NCI-H524 treated with DMSO at 0.1 percent for 48 hours (cell line): Measurements from ENCODE around the gene PRRX2.
"Not testable (repeated sequence)": the region's sequence is repeated elsewhere in the genome, so short reads cannot be mapped to it uniquely, and the experiment has no call there.

Source experiments
- DNase-seq: peaks from one replicate; lab custom pipeline; 2025; lab: John Stamatoyannopoulos, UW

PRRX2 gene

DNA sequence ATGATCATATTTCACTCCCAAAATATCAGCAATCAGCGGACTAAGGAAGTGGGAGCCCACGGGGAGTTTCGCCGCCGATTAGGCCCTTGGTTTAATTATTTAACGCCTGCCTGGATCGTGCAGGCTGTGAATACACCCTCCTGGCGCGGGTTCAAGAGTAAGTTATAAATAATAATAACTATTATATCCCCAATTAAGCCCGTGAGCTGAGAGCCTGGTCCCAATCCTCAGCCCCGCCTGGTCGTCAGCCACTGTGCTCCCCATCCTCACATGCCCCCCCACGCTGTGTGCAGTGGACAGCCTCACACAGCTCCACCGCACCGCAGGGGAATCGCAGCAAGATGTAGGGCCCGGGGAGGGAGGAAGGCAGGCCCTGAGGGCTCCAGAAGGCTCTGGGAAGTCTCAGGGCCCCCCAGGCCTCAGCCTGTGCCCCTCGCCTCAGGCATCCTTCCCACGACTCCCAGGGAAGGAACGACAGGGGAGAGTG, 10.8 kb upstream of the PRRX2 start:
- no peak for DNase-seq

DNA sequence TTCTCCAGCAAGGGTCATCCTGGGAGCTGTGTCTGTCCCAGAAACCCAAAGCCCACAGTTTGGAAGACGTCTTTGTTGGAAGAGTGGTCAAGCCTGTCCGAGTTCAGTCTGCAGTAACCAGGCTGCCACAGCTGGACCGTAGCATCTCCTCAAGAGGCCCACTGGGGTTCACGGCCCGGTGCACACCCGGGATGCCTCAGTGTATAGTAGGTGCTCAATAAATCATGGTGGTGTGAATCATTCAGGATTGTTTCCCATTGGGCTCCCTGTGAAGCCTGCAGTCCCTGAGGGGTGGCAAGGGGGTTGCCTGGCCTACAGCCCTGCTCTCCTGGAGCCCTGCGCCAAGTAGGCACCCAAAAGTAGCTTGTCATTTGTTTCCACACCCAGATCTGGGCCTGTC, 10.3 kb upstream of the PRRX2 start:
- DNase-seq, result no peak

DNA sequence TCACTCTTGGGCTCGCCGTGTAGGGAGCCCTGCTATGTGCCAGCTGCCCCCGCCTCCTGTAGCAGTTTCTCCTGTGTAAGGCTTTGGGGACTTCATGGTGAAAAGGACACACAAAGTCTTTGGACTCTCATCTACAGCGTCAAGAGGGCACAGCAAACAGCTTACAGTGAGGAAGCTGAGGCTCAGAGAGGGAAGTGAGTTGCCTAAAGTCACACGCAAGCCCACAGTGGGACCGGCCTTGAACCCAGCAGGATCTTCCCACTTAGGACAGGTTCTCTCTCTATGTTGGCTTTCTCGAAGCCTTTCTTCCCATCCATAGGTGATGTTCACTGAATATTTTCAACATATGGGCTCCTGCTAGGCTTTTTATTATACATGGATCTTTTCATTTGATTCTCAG, 9.8 kb upstream of the PRRX2 start:
- DNase-seq, result no peak

DNA sequence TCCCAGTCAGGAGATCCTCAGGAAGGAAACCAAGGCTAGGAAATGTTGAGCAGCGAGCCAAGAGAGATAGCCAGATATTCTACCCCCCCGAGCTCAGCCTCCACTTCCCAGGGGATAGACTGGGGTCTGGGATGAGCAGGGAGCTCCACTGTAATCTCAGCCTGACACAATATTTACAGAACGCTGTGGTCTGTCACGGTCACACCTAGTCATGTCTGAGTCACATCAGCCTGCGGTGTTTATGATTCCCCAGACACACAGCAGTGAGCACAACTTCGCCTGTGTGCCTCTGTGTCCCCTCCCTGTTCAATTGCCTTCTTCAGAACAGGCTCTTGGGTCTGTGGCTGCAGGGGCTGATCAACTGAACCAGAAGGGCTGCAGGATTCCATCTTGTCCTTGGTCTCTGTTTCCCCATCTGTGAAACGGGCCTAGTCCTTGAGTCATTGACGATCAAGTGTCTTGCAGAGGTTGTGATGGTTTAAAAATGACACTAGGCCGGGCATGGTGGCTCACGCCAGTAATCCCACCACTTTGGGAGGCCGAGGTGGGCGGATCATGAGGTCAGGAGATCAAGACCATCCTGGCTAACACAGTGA, 8.6 kb upstream of the PRRX2 start:
- DNase-seq, result no peak

DNA sequence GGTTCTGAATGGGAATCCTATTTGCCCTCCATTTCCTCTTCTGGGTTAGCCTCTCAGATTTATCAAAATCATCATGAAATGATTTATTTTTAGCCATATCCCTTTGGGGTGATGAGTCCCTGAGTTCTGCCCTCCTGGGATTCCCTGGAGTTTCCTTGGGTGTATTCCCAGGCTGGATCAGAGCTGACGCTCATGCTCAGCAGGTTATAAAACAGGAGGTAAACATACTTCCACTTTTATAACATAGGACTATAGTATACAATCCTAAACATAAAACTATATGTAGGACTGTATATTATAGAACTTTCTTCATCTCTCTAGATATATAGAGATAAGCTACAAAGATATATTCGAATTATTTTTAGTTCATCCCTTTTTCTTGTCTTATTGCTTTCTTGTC, 4.4 kb upstream of the PRRX2 start:
- DNase-seq, result no peak

DNA sequence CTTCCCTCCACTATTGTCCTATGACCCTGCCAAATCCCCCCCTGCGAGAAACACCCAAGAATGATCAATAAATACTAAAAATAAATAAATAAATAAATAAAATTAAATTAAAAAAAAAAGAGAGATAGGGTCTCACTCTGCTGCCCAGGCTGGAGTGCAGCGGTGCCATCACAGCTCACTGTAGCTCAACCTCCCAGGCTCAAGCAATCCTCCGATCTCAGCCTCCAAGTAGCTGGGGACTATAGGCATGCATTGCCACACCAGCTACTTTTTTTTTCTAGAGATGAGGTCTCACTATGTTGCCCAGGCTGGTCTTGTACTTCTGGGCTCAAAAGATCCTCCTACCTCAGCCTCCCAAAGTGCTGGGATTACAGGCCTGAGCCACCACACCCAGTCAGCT, 3.2 kb upstream of the PRRX2 start:
- not testable (repeated sequence) for DNase-seq

DNA sequence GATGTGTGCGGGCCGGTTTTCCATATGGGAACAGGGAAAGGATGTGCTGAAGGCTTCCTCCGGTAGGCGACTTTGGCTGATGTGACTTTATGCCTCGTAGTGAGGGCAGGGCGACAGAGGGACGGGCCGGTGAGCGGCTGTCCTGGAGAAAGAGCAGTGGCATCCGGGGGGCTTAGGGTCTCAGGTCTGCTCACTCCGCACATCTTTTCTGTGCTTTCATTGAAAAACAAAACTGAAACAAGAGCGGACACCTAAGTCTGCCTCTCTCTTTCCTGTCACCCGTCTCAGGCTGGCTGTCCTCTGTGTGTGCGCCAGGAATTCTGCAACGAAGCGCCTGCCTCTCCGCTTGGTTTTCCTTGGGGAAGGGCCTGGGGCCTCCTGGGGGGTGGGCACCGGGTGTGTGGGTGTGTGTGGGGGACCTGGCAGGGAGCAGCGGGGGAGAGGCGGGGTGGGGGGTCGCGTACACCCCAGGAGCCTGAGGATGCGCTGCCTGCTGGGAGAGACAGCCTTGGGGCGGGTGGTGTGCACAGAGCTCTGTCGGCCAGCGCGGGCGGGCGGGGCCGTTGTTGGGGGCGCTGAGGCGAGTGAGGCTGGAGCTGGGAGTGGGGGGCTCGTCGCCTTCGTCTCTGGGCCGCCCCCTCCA, 580 bp upstream of the PRRX2 start:
- DNase-seq, result no peak

DNA sequence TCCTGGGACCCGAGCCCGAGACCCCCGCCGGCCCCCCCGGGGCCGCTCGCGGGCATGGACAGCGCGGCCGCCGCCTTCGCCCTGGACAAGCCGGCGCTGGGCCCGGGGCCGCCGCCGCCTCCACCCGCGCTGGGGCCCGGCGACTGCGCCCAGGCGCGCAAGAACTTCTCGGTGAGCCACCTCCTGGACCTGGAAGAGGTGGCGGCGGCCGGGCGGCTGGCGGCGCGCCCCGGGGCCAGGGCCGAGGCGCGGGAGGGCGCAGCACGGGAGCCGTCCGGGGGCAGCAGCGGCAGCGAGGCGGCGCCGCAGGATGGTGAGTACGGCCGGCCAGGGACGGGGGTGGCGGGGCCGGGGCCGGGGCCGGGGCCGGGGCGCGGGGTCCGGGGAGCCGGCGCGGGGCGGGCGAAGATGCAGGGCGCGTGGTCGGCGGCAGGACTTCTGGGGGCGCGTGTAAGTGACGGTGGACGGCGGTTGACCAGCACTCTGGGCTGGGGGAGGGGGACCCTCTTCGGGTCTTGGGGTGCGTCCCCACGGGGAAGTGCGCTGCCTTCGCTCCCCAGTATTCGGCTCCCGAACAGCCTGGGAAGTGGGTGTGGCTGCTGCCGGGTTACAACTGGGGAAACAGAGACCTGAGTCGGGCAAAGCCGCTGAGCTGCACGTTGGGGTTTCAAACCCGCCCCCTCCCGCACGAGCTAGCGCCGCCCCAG, 520 bp downstream of the PRRX2 start:
- DNase-seq, result no peak

DNA sequence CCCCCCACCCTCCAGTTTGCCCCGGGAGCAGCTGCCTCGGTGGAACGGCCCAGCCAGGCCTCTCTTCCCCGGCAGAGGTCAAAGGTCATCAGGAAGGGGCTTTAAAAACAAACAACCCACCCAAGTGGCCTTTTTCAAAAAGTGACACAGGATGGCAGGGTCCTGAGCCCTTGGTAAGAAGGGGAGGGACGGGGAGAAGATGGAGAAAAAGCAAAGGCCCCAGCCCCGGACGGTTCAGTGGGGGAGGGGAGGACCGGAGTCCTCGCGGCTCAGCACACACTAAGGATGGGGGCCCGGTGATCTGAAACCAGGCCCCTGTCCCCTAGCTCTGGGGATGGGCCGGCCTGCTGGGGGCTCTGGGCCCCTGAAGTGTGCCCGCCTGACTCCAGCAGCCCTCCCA, 1.1 kb downstream of the PRRX2 start:
- DNase-seq, result no peak

DNA sequence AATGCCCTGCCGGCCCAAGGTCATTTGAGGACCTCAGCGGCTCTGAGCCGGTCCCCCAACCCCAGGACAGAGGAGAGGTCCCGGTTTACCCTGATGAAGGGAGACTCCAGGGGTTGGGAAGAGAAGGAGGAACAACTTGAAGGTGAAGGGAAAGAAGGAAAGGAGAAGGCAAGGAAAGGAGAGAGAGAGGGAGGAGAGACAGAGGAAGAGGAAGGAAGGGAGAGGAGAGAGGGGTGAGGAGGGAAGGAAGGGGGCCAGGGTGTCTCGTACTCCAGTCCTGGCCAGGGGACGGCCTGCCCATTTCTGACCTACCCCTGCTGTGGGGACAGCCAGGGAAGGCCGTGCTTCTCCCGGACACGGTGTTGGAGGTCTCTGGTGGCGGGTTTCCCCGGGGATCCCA, 1.9 kb downstream of the PRRX2 start:
- DNase-seq, result no peak

DNA sequence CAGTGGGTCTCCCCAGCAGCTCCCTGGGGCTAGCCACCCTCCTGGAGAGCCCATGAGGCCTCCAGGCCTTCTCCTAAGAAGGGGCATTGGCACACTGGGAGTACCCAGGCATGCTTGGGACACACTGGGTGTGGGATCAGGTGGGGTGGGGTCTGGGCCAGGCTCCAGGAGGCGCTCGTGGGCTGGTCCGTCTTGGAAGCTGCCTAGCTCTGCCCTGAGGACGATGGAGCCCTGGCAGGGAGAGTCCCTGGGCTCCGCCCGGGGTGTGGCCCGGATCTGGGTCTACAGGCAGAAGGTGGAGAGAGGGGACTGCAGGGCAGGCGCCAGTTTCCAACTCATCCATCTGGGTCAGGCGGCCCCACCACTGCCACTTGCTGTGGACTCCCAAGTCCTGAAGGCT, 2.4 kb downstream of the PRRX2 start:
- DNase-seq, result no peak

DNA sequence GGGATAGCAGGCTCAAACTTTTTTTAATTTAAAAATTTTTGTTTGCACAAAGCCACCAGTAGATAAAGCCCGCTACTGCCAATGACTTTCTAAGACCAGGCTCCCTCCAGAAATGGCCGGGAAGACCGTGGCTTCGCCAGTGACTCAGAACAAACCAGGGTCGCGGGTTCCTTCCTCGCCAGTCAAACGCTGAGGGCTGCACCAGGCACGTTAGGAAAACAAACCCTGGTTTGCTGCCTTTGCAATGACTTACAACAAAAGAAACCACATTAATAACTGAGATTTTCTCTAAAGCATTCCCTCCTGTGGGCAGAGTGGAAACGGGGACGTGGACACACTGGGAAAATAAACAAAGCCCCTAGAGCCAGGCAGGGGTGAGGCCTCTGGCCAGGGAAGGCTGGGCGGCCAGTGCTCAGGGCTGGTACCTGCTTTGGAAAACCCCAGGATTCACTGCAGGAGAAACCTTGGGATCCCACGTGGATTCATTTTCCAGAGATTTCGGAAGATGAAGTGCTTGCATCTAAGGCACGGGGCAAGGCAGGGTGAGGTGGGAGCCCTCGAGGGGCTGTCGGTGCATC, 3.8 kb downstream of the PRRX2 start:
- no peak for DNase-seq

DNA sequence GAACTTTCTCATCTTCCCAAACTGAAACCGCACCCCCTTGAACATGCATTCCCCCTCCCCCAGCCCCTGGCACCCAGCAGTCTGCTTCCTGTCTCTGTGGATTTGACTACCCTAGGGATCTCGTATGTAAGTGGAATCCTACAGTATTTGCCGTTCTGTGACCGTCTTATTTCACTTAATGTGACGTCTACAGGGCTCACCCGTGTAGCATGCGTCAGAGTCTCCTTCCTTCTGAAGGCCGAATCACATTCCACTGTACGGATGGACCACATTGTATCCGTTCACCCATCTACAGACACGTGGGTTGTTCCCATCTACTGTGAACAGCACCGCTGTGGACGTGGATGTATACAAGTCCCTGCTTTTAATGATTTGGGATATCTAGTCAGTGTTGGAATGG, 4.5 kb downstream of the PRRX2 start:
- DNase-seq, result no peak

DNA sequence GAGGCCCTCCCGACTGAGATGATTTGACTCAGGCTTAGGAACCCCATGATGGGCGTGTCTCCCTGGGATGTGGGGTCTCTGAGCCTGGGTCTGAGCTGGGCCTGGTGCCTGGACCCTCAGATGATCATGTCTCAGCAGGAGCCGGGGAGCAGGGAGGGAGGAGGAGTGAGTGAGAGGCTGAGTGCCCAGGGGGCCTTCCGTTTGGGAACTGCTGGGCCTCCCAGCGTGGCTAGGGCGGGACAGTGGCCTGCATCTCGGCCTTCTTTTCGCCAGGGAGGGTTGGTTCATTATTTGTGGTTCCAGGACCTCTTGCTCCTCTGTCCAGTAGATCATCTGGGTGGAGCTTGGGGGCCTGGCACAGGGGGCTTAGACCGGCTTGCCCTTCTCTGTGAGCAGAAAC, 5.6 kb downstream of the PRRX2 start:
- DNase-seq, result no peak

DNA sequence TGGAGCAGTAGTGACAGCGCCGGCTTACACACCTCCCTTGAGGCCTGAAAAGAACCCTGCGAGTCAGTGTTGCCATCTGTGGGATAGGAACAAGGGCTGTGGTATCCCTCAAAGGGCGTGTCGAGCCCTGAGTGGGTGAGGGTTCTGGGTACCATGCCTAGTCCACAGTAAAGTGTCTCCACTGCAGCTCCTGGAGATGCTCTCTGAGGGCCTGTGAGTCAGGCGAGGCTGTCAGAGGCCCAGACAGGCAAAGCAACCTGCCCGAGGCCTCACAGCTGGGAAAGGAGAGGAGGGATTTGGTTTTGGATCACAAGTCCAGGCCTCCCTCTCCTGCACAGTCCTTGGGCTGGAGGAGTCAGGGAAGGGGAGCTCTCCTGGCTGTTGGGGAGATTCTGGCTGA, 6.1 kb downstream of the PRRX2 start:
- no peak for DNase-seq

DNA sequence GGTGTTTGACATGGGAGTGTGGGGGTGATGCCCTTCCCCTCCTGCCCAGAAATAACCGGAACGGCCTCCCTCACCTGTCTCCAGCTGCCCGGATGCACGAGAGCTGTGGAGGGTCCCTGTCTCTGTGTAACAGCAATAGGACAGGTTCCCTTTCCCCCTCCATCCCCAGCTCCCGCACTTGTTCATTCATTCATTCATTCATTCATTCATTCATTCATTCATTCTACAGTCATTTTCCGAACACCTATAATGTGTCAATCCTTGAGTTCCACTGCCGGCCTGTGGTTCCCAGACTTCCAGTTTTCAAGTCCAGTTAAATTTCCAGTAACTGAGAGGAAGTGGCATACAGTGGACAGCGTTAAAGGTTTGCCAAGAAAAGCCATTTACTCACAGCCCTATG, 7.3 kb downstream of the PRRX2 start:
- DNase-seq, result no peak

DNA sequence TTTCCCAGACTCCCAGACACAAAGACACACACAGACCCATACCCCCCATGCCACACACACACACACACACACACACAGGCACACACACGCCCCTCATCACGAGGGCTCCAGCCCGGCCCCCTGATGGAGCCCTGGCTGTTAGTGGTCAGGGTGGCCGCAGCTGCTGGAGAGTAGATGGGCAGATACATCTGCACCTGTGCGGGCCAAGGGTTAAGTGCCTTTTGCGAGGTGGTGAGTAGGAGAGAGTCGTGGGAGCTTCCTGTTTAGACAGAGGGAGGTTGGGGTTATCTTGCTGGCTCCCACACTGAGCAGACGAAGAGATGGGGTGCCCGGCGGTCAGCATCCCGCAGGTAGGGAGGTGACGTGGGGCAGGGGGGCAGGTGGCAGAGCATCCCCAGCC, 8.2 kb downstream of the PRRX2 start:
- no peak for DNase-seq

DNA sequence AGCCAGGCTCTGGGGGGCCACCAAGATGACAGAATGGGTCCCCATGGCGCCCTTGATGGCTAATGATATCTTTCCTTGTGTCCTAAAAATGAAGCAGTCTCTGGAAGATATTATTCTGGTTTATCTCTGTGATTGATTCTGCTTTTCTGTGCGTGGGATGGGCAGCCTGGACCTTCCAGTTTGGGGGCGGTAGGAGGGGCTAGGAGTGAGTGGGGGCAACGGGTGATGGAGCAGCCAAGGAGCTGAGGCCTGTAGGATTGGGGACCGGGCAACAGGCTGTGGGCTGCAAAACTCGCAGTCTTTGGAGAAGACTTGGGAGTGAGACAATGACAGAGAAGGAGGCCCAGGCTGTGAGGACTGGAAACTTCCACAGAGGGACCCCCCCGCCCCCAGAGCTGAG, 8.8 kb downstream of the PRRX2 start:
- DNase-seq, result no peak

DNA sequence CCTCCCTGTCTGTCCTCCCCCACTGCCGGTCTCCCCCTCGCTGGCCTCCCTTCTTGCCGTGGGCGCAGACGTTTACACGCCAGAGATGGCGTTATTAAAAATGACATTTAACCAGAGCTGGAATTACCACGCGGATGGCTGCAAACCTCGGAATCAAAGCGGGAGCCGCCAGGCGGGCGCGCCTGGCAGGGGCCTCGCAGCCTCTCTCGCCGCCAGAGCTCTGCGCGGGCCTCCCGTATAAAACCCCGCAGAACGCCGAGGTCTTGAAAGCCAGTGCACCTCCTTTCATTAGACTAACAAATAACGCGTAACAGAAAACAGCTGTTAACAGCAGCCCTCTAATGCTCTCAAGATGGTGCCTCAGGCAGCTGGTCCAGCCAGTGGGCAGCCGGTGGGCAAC, 10.2 kb downstream of the PRRX2 start:
- DNase-seq, result no peak

DNA sequence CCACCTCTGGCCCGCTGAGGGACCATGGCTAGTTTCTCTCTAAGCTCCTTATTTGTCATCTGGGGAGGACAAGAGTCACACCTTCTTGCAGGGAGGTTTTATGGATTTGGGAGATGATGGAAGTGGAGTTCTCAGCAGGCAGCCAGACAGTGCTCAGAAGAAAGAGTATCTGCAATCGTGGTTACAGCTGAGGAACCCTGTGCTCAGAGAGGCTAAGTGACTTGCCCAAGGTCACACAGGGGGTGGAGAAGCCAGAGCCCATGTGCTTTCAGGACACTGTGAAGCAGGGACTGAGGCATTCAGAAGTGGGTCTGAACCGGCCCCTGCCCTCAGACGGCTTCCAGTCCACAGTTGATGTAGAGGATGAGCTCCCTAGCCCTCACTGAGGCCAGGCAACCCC, 10.8 kb downstream of the PRRX2 start:
- DNase-seq, result no peak

DNA sequence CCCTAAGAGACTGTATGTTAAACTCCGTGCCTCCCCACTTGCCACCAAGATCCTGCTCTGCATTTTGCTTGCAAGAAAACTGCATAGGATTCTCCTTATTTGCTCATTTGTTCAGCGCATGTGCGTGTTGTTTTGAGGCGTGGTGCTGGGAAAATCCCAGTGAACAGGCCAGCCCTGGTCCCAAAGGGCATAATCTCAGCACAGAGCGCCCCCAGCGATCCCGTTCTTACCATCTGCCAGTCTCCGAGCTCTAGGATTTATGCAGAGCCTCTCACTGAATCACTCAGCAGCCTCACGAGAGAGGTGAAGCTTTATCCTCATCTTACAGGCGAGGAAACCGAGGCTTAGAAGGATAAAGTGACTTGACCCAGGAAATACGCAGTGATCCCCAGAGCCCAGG, 11.5 kb downstream of the PRRX2 start:
- peak; percentile 80 for DNase-seq

DNA sequence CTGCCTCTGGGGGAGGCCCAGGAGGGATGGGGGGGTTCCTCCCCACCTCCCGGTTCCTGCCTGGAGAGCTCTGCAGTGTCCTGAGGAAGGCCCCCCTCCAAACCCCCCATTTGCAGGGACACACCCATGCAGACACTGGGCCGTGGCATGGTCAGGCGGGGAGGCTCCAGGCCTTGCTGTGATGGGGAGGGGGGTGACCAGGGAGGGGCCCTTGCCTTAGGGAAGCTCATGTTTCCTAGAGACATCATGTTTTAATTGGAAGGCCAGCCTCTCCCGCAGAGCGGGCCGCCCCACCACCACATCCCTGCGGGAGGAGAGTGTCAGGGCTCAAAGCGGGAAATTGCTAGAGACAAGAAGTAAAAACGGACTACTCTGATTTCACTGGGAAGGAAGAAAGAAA, 12.0 kb downstream of the PRRX2 start:
- no peak for DNase-seq

DNA sequence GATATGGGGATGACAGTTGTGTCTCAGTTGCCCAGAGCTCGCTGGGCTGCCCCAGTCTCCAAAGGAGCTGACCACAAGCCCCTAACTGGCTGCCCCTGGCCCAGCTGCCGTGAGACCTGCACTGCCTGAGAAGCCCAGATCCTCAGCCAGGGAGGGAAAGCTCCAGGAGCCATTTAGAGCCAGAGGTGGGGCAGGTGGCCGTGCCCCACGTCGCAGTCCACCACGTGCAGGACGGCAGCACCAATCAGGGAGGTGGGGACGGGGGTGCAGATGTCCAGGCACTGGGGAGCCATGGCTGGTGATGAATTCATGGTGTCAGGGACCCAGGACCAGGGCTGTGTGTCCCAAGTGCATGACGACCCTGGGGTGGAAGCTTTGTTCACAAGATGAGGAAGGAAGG, 13.4 kb downstream of the PRRX2 start:
- DNase-seq, result no peak
